Duodenal mucosa (tissue), 2 donors: ENCODE measurements around the gene LSM12.
A peak's percentile ranks its signal among the peaks of the same experiment; 100 is the strongest.

Experiments used
- H3K27ac ChIP-seq: one replicate; pipeline ENCODE4 v1.7.0; 2013; ENCODE audit warnings: low read depth, low read length
- H3K27me3 ChIP-seq, 2 donors: one replicate each; pipeline ENCODE4 v1.7.0; 2013; ENCODE audit warnings: low read length in 2 of 2, control low read depth in 1 of 2; ENCODE audit not compliant: insufficient read depth in 2 of 2, control insufficient read depth in 1 of 2
- H3K36me3 ChIP-seq, 2 donors: one replicate each; pipeline ENCODE4 v1.7.0; 2013; ENCODE audit warnings: low read length in 2 of 2, control low read depth in 1 of 2; ENCODE audit not compliant: insufficient read depth in 2 of 2, control insufficient read depth in 1 of 2
- H3K4me1 ChIP-seq, 2 donors: one replicate each; pipeline ENCODE4 v1.7.0; 2013; ENCODE audit warnings: low read length in 2 of 2, control low read depth in 1 of 2; ENCODE audit not compliant: insufficient read depth in 2 of 2, control insufficient read depth in 1 of 2
- H3K4me3 ChIP-seq, 2 donors: one replicate each; pipeline ENCODE4 v1.7.0; 2013; ENCODE audit warnings: low read length in 2 of 2, low read depth in 1 of 2
- H3K9ac ChIP-seq, 2 donors: one replicate each; pipeline ENCODE4 v1.7.0; 2013; ENCODE audit warnings: low read length in 2 of 2, low read depth in 1 of 2
- H3K9me3 ChIP-seq, 2 donors: one replicate each; pipeline ENCODE4 v1.7.0; 2013; ENCODE audit warnings: low read length in 2 of 2, control low read depth in 1 of 2; ENCODE audit not compliant: control insufficient read depth in 1 of 2

Gene LSM12

DNA sequence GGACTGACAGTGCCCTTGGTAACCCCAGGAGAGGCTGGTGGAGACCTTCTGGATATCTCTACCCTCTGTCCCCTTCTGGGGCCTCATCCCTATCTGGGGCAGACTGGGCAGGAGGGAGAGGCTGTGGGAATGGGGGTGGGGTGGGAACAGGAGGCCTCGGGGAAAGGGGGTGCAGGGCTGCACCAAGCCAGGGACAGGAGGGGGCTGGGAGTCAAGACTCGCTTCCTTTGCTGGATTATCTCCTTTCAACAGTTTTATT is 28.8 kb upstream of the LSM12 start:
- Histone ChIP-seq H3K9me3 (no peaks in the 10 kb centered on the region), H3K36me3 (peaks cover 5 to 26% of the 10 kb centered on the region in 2 donors), H3K27ac (no peak overlapping the region), H3K9ac (peak overlapping the region in 1 of 2 donors; percentile 52), H3K4me3 (peak overlapping the region in 1 of 2 donors; percentile 34), H3K27me3 (no peaks in the 10 kb centered on the region), H3K4me1 (peaks cover 20% of the 10 kb centered on the region in 2 donors)

DNA sequence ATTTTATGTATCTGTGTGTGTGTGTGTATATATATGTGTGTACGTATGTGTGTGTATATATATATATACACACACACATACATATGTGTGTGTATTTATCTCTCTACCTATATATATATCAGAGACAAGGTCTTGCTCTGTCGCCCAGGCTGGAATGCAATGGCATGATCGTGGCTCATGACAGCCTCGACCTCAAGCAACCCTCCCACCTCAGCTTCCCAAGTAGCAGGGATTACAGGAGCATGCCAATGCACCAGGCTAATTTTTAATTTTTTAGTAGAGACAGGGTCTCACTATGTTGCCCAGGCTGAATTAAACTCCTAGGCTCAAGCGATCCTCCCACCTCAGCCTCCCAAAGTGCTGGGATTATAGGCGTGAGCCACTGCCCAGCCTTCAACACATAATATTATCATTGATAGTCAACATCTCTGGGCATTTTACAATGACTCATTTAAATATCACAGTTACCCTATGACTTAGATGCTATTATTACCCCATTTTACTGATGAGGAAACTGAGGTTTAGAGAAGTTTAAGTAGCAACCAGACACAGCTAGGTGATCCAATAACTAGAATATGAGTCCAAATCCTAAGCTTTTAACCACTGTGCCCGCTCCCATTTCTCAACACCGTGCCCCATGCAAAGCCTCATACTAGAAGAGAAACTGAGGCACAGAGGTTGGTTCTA is 28.4 kb upstream of the LSM12 start:
- Histone ChIP-seq H3K36me3 (peaks cover 5 to 26% of the 10 kb centered on the region in 2 donors), H3K9ac (no peak overlapping the region), H3K27ac (no peak overlapping the region), H3K27me3 (no peaks in the 10 kb centered on the region), H3K4me3 (no peak overlapping the region), H3K4me1 (peaks cover 20% of the 10 kb centered on the region in 2 donors), H3K9me3 (no peaks in the 10 kb centered on the region)

DNA sequence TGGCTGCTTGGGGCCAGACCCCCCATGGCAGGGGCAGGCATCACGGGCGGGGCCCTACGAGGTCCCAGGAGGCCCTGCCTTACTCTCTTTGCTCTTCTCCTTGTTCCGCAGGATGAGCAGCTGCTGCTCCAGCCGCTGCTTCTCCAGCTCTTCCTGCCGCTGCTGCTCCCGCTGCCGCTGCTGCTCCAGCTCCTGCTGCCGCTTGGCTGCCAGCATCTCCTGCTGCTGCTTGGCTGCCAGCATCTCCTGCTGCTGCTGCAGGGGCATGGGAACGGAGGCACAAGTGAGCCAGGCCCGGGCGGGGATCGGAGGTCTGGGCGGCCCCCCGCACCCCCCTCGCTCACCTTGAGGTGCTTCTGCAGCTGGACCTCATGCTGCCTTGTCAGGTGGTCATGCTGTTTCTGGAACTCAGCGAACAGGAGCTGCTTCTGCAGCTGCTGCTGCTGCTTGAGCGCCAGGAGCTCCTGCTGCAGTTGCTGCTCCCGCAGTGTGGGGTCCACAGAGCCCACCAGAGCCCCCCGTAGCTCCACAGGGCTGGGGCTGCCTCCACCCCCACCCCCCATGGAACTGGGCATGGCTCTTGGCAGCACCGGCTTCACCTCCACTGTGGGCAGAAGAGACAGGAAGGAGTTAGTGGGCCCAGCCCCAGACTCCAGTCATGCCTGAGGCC is 26.9 kb upstream of the LSM12 start:
- H3K27me3 ChIP-seq: no peaks in the 10 kb centered on the region
- no peak overlapping the region for H3K4me3 ChIP-seq
- H3K4me1 ChIP-seq: peaks cover 20% of the 10 kb centered on the region in 2 donors
- H3K36me3 ChIP-seq: peaks cover 5 to 29% of the 10 kb centered on the region in 2 donors
- H3K9me3 ChIP-seq: no peaks in the 10 kb centered on the region
- no peak overlapping the region for H3K9ac ChIP-seq
- no peak overlapping the region for H3K27ac ChIP-seq

DNA sequence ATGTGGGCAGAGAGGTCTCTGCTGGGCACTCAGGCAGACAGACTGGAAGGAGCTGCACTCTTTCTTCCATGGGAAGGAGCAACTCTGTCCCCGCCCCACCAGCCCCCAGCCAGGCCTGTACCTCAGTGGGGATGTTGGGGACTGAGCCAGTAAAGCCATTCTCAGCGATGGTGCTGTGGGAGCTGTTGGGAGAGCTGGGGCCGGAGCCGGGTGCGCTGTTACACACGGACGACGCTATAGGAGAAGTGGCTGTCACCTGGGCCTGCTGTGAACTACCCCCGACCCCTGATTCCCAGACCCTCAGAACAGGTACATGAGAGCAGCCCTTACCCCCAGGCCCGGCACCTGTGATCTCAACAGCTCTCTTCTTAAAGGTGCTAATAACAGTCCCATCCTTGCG is 25.6 kb upstream of the LSM12 start:
- H3K4me1 ChIP-seq: peaks cover 10 to 14% of the 10 kb centered on the region in 2 donors
- H3K9ac ChIP-seq: no peak overlapping the region
- no peak overlapping the region for H3K27ac ChIP-seq
- H3K9me3 ChIP-seq: no peaks in the 10 kb centered on the region
- no peak overlapping the region for H3K4me3 ChIP-seq
- peaks cover 5 to 29% of the 10 kb centered on the region in 2 donors for H3K36me3 ChIP-seq
- no peaks in the 10 kb centered on the region for H3K27me3 ChIP-seq

DNA sequence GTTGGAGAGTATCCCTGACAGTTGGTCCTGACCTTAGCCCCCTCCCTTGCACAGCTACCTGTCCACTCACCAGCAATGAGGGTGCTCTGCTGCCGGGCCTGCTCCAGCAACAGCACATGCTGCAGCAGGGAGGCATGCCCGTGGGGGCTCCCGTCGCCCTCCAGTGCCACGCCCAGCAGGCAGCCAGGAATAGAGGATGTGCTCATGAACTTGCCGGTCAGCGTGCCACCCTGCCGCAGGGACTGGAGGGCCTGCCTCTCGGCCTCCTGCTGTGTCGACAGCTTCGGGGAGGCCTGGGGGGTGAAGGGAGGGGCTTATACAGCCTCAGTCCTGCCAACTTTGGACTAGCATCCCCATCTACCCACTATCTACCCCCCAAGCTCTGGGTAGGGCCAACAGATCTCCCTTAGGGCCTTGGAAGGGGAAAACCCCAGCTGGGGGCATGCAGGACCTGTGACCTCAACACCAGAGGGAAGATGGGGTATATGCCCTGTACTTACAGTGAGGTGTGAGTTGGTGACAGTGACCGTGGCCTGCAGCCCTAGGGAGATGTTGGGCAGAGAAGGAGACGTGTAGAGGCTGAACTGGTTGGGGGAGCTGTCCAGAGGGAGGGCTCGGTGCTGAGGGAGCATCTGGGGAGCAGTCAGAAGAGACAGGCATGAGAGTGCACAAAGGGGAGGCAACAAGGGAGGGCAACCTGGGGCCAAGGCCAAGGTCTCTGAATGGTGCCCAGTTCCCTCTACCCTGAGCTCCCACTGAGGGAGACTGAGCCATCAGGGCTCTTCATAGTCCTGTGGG is 24.9 kb upstream of the LSM12 start:
- H3K9ac ChIP-seq: no peak overlapping the region
- peaks cover 5 to 29% of the 10 kb centered on the region in 2 donors for H3K36me3 ChIP-seq
- no peaks in the 10 kb centered on the region for H3K9me3 ChIP-seq
- no peak overlapping the region for H3K4me3 ChIP-seq
- H3K4me1 ChIP-seq: peaks cover 10 to 16% of the 10 kb centered on the region in 2 donors
- H3K27me3 ChIP-seq: no peaks in the 10 kb centered on the region
- no peak overlapping the region for H3K27ac ChIP-seq

DNA sequence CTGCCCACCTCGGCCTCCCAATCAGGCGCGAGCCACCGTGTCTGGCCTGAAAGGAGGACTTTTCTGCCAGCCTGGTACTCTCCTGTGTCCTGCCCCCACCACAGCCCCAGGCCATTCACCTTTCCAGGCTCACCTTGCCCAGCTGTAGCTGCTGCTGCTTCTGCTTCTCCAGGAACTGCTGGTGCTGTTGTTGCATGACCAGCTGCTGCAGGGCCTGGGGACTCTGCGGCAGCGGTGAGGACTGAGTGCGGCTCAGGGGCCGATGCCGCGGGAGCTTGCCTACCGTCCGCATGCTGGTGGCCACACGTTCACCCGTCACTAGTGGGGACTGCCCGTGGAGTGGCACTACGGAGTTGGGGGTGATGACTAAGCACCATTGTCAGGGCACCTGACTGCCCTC is 21.8 kb upstream of the LSM12 start:
- Histone ChIP-seq H3K4me3 (no peak overlapping the region), H3K36me3 (peaks cover 8 to 49% of the 10 kb centered on the region in 2 donors), H3K27me3 (no peaks in the 10 kb centered on the region), H3K9ac (no peak overlapping the region), H3K4me1 (peaks cover 0 to 4% of the 10 kb centered on the region in 2 donors), H3K27ac (no peak overlapping the region), H3K9me3 (no peaks in the 10 kb centered on the region)

DNA sequence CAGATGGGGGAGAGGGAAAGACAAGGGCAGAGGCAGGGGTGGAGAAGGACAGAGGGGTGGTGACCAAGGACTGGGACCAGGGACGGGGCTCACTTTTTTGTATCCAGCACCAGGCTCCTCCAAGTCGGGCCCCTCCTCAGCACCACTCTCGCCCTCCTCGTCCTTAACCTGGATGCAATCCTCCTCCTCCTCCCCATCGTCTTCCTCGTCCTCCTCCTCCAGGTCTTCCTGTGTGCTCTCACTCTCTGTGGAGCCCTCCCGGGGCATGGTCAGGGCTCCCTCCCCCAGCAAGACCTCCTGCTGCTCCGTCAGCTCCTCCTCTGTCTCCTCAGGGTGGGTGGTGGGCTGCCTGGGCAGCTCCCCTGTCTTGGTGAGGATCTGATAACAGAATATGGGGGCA is 20.8 kb upstream of the LSM12 start:
- Histone ChIP-seq H3K4me1 (peaks cover 0 to 4% of the 10 kb centered on the region in 2 donors), H3K27me3 (no peaks in the 10 kb centered on the region), H3K27ac (no peak overlapping the region), H3K9ac (no peak overlapping the region), H3K36me3 (peaks cover 10 to 49% of the 10 kb centered on the region in 2 donors), H3K4me3 (no peak overlapping the region), H3K9me3 (no peaks in the 10 kb centered on the region)

DNA sequence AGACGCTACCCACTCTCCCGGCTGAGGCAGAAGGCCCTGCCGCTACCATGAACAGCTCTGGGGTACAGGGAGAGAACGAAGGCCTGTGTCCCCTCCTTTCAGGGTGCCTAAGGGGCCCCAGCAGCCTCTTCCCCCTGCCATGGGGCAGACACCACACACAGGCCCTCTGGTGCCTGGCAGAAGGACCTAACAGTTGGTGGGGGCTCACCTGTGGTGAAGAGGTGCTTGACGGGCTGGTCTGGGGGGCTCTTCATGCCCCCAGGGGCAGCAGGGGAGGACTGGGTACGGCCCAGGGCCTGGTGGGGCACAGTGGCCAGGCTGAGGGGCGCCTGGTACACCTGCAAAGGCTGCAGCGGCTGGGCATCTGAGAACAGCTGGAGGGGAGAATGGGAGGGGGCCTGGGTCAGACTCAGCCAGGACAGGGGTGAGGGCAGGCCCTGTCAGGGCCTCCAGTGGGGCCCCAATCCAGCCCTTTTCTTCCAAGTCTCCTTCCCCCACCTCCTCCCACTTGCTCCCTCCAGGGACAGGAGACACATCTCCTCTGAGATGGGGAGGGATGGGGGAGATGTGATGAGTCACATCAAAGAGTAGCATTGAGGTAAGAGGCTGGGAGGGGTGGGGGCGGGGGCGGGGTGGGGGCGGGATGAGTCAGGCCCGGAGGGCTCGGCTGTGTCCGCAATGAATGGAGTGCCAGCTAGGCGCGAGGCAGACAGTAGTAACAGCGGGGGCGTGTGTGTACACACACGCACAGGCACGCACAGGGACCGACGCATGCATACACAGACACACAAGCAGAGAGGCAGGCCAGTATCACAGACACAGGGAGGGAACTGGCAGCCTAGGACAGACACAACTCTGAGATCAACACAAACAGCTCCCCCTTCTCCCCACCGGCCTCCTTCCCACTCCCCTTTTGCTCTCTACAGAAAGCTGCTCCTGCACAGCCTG is 20.2 kb upstream of the LSM12 start:
- Histone ChIP-seq H3K27me3 (no peaks in the 10 kb centered on the region), H3K9ac (no peak overlapping the region), H3K36me3 (peaks cover 10 to 49% of the 10 kb centered on the region in 2 donors), H3K4me3 (no peak overlapping the region), H3K9me3 (no peaks in the 10 kb centered on the region), H3K27ac (no peak overlapping the region), H3K4me1 (peaks cover 0 to 4% of the 10 kb centered on the region in 2 donors)

DNA sequence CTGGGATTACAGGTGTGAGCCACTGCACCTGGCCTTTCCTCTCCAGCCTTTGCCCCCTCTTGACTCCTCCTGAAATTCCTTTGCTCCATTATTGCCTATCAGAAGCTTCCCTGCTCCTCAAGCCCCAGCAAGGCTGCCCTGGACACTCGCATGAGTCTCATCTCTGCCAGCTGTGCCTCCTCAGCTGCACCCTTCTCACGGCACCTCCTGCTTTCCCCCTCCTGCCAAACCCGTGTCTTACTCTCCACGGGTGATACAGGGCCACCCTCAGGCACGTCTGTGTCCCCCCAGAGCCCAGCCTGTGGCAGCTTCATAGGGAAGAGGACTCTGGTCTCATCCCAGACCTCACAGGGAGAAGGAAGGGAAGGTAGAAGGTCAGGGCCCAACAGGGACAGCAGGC is 19.4 kb upstream of the LSM12 start:
- Histone ChIP-seq H3K9ac (no peak overlapping the region), H3K27ac (no peak overlapping the region), H3K4me1 (peaks cover 0 to 4% of the 10 kb centered on the region in 2 donors), H3K36me3 (peaks cover 5 to 42% of the 10 kb centered on the region in 2 donors), H3K27me3 (no peaks in the 10 kb centered on the region), H3K4me3 (no peak overlapping the region), H3K9me3 (no peaks in the 10 kb centered on the region)
